ENCODE results near the gene STMN1. TPM values are rescaled to one million over a fixed set of nuclear protein-coding genes. Genes with fewer than 3 reads are reported as not detected.

Gene STMN1
- total RNA-seq, 1 experiment from 2014 or later, result 207 TPM

- Mint-ChIP-seq H3K27ac (ENCODE audit: unreplicated experiment) (no peak overlapping the region), H3K36me3 (ENCODE audit: insufficient read depth, unreplicated experiment) (peaks cover 36% of the 10 kb centered on the region), H3K4me1 (ENCODE audit: low read depth, unreplicated experiment) (peaks cover 7% of the 10 kb centered on the region), H3K27me3 (ENCODE audit: insufficient read depth, unreplicated experiment) (no peaks in the 10 kb centered on the region), H3K4me3 (ENCODE audit: unreplicated experiment) (no peak overlapping the region), H3K9me3 (ENCODE audit: unreplicated experiment) (no peaks in the 10 kb centered on the region)
- H3K4me3 ChIP-seq (ENCODE audit: low read depth, low read length), result no peak overlapping the region
- intact Hi-C loops (cut with micrococcal nuclease; ENCODE audit: unreplicated experiment), result no loop called here
- ChIA-PET CTCF (no interaction called here), POLR2A (no interaction called here)
- BruUV-seq (replicated peaks), result no TSS peak
- no peaks in the 10 kb centered on the region for H3K9me3 ChIP-seq
- peaks cover 2% of the 10 kb centered on the region; the same call in 1 of the 2 replicates for H3K36me3 ChIP-seq (ENCODE audit: control insufficient read depth, insufficient read depth, low read length)
- peaks cover 6% of the 10 kb centered on the region for H3K4me1 ChIP-seq
- no peak for TF ChIP-seq CTCF (IDR thresholded peaks at IDR 0.05; ENCODE audit: insufficient read depth in 1 of 2, low read depth in 1 of 2, low read length in 1 of 2, severe bottlenecking in 1 of 2, unreplicated experiment in 1 of 2)
- no peaks in the 10 kb centered on the region for H3K27me3 ChIP-seq (replicated peaks; ENCODE audit: control insufficient read depth, insufficient read depth, low read length)
- DNase-seq, result no peak
Observed at GRCh38 chr1:25900219-25900618, 6.0 kb downstream of the STMN1 start.

- Mint-ChIP-seq H3K9me3 (ENCODE audit: unreplicated experiment) (no peaks in the 10 kb centered on the region), H3K4me1 (ENCODE audit: low read depth, unreplicated experiment) (peaks cover 5% of the 10 kb centered on the region), H3K36me3 (ENCODE audit: insufficient read depth, unreplicated experiment) (peaks cover 35% of the 10 kb centered on the region), H3K27ac (ENCODE audit: unreplicated experiment) (no peak overlapping the region), H3K27me3 (ENCODE audit: insufficient read depth, unreplicated experiment) (no peaks in the 10 kb centered on the region), H3K4me3 (ENCODE audit: unreplicated experiment) (no peak overlapping the region)
- H3K4me3 ChIP-seq (ENCODE audit: low read depth, low read length), result no peak overlapping the region
- peaks cover 8% of the 10 kb centered on the region for H3K4me1 ChIP-seq
- intact Hi-C loops (cut with micrococcal nuclease; ENCODE audit: unreplicated experiment), result no loop called here
- TF ChIP-seq CTCF (IDR thresholded peaks at IDR 0.05; ENCODE audit: insufficient read depth in 1 of 2, low read depth in 1 of 2, low read length in 1 of 2, severe bottlenecking in 1 of 2, unreplicated experiment in 1 of 2), result no peak
- H3K9me3 ChIP-seq, result no peaks in the 10 kb centered on the region
- ChIA-PET CTCF (no interaction called here), POLR2A (no interaction called here)
- DNase-seq, result no peak
- peaks cover 2% of the 10 kb centered on the region; the same call in 1 of the 2 replicates for H3K36me3 ChIP-seq (ENCODE audit: control insufficient read depth, insufficient read depth, low read length)
- no TSS peak for BruUV-seq (replicated peaks)
- H3K27me3 ChIP-seq (replicated peaks; ENCODE audit: control insufficient read depth, insufficient read depth, low read length), result no peaks in the 10 kb centered on the region
Observed at GRCh38 chr1:25899792-25900191, 6.4 kb downstream of the STMN1 start.

GRCh38 chr1:25898223-25899015 is 7.8 kb downstream of the STMN1 start:
- no peaks in the 10 kb centered on the region for H3K9me3 Mint-ChIP-seq (ENCODE audit: unreplicated experiment)
- no peaks in the 10 kb centered on the region for H3K9me3 ChIP-seq
- H3K4me3 Mint-ChIP-seq (ENCODE audit: unreplicated experiment), result no peak overlapping the region
- ChIA-PET CTCF (interaction anchor here (5.4 kb wide), 1 partner anchor 100 kb away, joined by 69 read pairs; the partner anchor contains the start of gene PAFAH2), POLR2A (no interaction called here)
- H3K27ac Mint-ChIP-seq (ENCODE audit: unreplicated experiment), result no peak overlapping the region
- peaks cover 2% of the 10 kb centered on the region for H3K36me3 ChIP-seq (ENCODE audit: control insufficient read depth, insufficient read depth, low read length)
- H3K27me3 ChIP-seq (replicated peaks; ENCODE audit: control insufficient read depth, insufficient read depth, low read length), result no peaks in the 10 kb centered on the region
- no peaks in the 10 kb centered on the region for H3K4me1 Mint-ChIP-seq (ENCODE audit: low read depth, unreplicated experiment)
- H3K4me1 ChIP-seq, result peaks cover 13% of the 10 kb centered on the region
- intact Hi-C loops (cut with micrococcal nuclease; ENCODE audit: unreplicated experiment), result no loop called here
- DNase-seq, result no peak
- H3K36me3 Mint-ChIP-seq (ENCODE audit: insufficient read depth, unreplicated experiment), result peaks cover 28% of the 10 kb centered on the region
- no peaks in the 10 kb centered on the region for H3K27me3 Mint-ChIP-seq (ENCODE audit: insufficient read depth, unreplicated experiment)
- TF ChIP-seq CTCF (IDR thresholded peaks at IDR 0.05; ENCODE audit: insufficient read depth in 1 of 2, low read depth in 1 of 2, low read length in 1 of 2, severe bottlenecking in 1 of 2, unreplicated experiment in 1 of 2), result no peak
- no TSS peak for BruUV-seq (replicated peaks)
- no peak overlapping the region for H3K4me3 ChIP-seq (ENCODE audit: low read depth, low read length)

Measured in Caco-2 (cell line).